ENCODE measurements around the gene CCL11. TPM values are rescaled to one million over a fixed set of nuclear protein-coding genes. Genes with fewer than 3 reads are reported as not detected.

The CCL11 gene
- total and polyA plus RNA-seq, 8 donors, result 2.0 to 80.0 (median 3.4) TPM; not detected in 2

DNA sequence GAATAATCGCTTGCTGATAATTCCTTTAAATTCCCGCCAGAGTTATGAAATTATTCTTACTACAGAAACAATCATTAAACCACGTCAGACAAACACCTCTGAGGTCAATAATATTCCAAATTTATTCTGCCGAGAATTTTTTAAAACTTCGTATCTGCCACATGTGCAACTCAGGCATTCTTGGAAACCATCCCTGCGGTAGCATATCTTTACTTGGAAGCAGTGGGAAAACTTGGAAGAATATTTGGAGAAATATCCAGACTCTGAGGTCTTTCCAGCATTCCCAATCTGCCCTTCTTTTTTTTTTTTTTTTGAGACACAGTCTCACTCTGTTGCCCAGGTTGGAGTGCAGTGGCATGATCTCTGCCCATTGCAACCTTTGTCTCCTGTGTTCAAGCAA, 2.0 kb upstream of the CCL11 start:
- no peak for TF ChIP-seq POLR2A (IDR thresholded peaks at IDR 0.05)
- TF ChIP-seq, protein P1, sequence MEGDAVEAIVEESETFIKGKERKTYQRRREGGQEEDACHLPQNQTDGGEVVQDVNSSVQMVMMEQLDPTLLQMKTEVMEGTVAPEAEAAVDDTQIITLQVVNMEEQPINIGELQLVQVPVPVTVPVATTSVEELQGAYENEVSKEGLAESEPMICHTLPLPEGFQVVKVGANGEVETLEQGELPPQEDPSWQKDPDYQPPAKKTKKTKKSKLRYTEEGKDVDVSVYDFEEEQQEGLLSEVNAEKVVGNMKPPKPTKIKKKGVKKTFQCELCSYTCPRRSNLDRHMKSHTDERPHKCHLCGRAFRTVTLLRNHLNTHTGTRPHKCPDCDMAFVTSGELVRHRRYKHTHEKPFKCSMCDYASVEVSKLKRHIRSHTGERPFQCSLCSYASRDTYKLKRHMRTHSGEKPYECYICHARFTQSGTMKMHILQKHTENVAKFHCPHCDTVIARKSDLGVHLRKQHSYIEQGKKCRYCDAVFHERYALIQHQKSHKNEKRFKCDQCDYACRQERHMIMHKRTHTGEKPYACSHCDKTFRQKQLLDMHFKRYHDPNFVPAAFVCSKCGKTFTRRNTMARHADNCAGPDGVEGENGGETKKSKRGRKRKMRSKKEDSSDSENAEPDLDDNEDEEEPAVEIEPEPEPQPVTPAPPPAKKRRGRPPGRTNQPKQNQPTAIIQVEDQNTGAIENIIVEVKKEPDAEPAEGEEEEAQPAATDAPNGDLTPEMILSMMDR (IDR thresholded peaks at IDR 0.05), result no peak
- TF ChIP-seq POLR2AphosphoS5 (IDR thresholded peaks at IDR 0.05), result no peak
- no peak for TF ChIP-seq EP300 (IDR thresholded peaks at IDR 0.05)
- intact Hi-C loops (cut with DNase I; ENCODE audit: low total_unique reads), result no loop called here
- Histone ChIP-seq H3K27me3 (no peaks in the 10 kb centered on the region), H3K27ac (no peak overlapping the region), H3K4me1 (peaks cover 0 to 8% (median 0%) of the 10 kb centered on the region in 4 donors), H3K36me3 (no peaks in the 10 kb centered on the region), H3K4me3 (no peak overlapping the region), H3K9me3 (no peaks in the 10 kb centered on the region)
- 73 to 77% (median 77%) methylated on average over 6 of the region's 6 CpGs for WGBS, 5 donors
- DNase-seq, result no peak

DNA sequence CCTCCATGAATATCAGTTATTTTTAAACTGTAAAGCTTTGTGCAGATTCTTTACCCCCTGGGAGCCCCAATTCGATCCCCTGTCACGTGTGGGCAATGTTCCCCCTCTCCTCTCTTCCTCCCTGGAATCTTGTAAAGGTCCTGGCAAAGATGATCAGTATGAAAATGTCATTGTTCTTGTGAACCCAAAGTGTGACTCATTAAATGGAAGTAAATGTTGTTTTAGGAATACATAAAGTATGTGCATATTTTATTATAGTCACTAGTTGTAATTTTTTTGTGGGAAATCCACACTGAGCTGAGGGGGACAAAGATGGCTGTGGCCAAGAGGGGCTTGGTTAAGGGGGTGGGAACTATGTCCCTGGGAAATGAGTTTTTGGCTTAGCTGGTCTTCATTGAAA, 2.3 kb downstream of the CCL11 start:
- TF ChIP-seq EP300 (IDR thresholded peaks at IDR 0.05) (no peak), POLR2AphosphoS5 (IDR thresholded peaks at IDR 0.05) (no peak), POLR2A (IDR thresholded peaks at IDR 0.05) (no peak)
- TF ChIP-seq, protein P1 (IDR thresholded peaks at IDR 0.05), result no peak
- no peaks in the 10 kb centered on the region for H3K36me3 ChIP-seq
- no peaks in the 10 kb centered on the region for H3K9me3 ChIP-seq
- DNase-seq, result no peak
- no peaks in the 10 kb centered on the region for H3K27me3 ChIP-seq
- H3K4me3 ChIP-seq, result no peak overlapping the region
- peaks cover 0 to 8% (median 0%) of the 10 kb centered on the region in 4 donors for H3K4me1 ChIP-seq
- H3K27ac ChIP-seq, result no peak overlapping the region
- WGBS, 5 donors, result 29 to 40% (median 33%) methylated on average over 2 of the region's 2 CpGs
- intact Hi-C loops (cut with DNase I; ENCODE audit: low total_unique reads), result no loop called here

DNA sequence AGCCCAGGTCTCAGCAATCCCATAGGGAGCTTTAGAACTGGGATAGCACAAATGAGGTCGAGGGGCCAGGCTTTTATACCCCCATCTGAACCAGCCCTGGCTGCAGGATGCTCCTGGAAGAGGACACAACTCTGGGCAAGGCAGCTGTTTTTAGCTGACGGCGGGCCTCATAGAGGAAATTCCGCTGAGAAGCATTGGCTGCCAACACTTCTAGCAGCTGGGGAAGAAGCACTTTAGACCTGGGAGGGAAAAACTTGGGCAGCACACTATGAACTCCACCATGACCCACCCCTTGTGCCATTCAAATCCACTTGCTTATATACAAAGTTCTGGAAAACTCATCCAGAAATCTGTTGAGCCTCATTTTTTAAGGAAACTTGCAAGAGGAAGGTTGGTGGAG, 5.0 kb downstream of the CCL11 start:
- no peak for TF ChIP-seq EP300 (IDR thresholded peaks at IDR 0.05)
- TF ChIP-seq, protein P1 (IDR thresholded peaks at IDR 0.05), result no peak
- no peak for TF ChIP-seq POLR2AphosphoS5 (IDR thresholded peaks at IDR 0.05)
- TF ChIP-seq POLR2A (IDR thresholded peaks at IDR 0.05), result no peak
- intact Hi-C loops (cut with DNase I; ENCODE audit: low total_unique reads), result no loop called here
- Histone ChIP-seq H3K4me1 (no peaks in the 10 kb centered on the region), H3K27me3 (no peaks in the 10 kb centered on the region), H3K27ac (no peak overlapping the region), H3K4me3 (no peak overlapping the region), H3K9me3 (no peaks in the 10 kb centered on the region), H3K36me3 (no peaks in the 10 kb centered on the region)
- WGBS, 5 donors, result 64 to 72% (median 66%) methylated on average over 4 of the region's 4 CpGs
- no peak for DNase-seq

DNA sequence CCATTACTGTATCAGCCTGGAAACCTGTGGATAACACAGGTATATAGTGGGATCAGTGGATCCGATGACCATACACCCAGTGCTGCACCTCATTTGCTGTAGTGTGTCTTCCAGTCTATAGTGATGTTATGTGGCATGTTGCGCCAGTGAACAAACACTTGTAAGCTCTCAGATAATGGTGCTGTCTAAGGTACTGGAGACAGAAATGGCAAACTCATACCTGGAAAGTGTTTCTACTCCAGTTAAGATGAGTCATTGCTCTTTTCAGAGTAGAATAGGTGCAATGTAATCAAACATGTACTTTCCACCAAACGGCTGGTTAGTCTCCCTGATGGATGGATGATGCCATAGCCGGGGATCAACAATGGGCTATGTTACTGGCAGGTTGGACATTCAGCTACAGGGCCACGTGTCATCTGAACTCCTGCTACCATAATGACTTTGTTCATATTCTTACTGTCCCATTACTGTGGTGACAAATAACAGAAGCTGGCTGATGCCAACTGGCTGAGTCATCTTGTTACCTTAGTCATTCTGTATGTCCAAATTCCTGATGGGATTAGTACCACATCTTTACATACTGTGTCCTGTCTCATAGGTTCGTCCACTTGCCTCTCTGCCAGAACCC, 6.3 kb downstream of the CCL11 start:
- intact Hi-C loops (cut with DNase I; ENCODE audit: low total_unique reads), result no loop called here
- Histone ChIP-seq H3K36me3 (no peaks in the 10 kb centered on the region), H3K4me3 (no peak overlapping the region), H3K27me3 (no peaks in the 10 kb centered on the region), H3K9me3 (no peaks in the 10 kb centered on the region), H3K27ac (no peak overlapping the region), H3K4me1 (no peaks in the 10 kb centered on the region)
- DNase-seq, result no peak
- 82 to 87% (median 85%) methylated on average over 6 of the region's 6 CpGs for WGBS, 5 donors
- TF ChIP-seq POLR2A (IDR thresholded peaks at IDR 0.05) (no peak), POLR2AphosphoS5 (IDR thresholded peaks at IDR 0.05) (no peak), EP300 (IDR thresholded peaks at IDR 0.05) (no peak)
- TF ChIP-seq, protein P1 (IDR thresholded peaks at IDR 0.05), result no peak
